Measurements from ENCODE around the gene ZDHHC12. TPM values are rescaled to one million over a fixed set of nuclear protein-coding genes. Genes with fewer than 3 reads are reported as not detected.

Gene ZDHHC12
- total and polyA plus RNA-seq, 3 donors from 2014 or later, result 36.4 to 57.5 (median 39.3) TPM

DNA sequence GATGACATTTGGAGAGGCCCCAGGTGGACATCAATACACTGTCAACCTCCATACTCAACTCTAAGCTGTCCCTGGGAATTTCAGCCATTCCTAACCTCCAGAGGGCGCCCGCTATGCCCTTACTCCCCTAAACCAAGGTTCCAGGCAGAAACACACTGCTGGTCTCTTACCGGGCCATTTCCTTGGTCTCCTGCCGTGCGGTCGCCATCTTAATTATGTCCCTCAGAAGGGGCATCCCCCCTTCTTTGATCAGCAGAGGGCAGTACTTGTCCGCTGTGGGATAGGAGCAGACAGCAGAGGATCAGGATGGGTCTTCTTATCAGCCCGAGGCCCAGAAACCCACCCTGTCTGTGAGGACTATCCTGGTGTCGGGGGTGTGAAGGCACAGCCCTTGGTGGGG is 9.3 kb upstream of the ZDHHC12 start:
- intact Hi-C loops (cut with DNase I; ENCODE audit: low total_unique reads), result no loop called here
- Histone ChIP-seq H3K27ac (no peak overlapping the region), H3K4me3 (no peak overlapping the region), H3K27me3 (no peaks in the 10 kb centered on the region), H3K36me3 (ENCODE audit: low read depth, missing control alignments) (no peaks in the 10 kb centered on the region), H3K9me3 (no peaks in the 10 kb centered on the region), H3K4me1 (no peaks in the 10 kb centered on the region)
- TF ChIP-seq, protein P1, sequence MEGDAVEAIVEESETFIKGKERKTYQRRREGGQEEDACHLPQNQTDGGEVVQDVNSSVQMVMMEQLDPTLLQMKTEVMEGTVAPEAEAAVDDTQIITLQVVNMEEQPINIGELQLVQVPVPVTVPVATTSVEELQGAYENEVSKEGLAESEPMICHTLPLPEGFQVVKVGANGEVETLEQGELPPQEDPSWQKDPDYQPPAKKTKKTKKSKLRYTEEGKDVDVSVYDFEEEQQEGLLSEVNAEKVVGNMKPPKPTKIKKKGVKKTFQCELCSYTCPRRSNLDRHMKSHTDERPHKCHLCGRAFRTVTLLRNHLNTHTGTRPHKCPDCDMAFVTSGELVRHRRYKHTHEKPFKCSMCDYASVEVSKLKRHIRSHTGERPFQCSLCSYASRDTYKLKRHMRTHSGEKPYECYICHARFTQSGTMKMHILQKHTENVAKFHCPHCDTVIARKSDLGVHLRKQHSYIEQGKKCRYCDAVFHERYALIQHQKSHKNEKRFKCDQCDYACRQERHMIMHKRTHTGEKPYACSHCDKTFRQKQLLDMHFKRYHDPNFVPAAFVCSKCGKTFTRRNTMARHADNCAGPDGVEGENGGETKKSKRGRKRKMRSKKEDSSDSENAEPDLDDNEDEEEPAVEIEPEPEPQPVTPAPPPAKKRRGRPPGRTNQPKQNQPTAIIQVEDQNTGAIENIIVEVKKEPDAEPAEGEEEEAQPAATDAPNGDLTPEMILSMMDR (IDR thresholded peaks at IDR 0.05), result peak in 2 of 3 experiments; percentile 29 to 60
- no peak for TF ChIP-seq POLR2A (IDR thresholded peaks at IDR 0.05)
- 46 to 52% methylated on average over 7 to 9 of the region's 9 CpGs for WGBS, 2 donors
- peak; percentile 87 for DNase-seq

- no peak overlapping the region for H3K4me3 ChIP-seq
- H3K36me3 ChIP-seq (ENCODE audit: low read depth, missing control alignments), result no peaks in the 10 kb centered on the region
- H3K9me3 ChIP-seq, result no peaks in the 10 kb centered on the region
- H3K4me1 ChIP-seq, result no peaks in the 10 kb centered on the region
- no peak for DNase-seq
- 85 to 88% methylated on average over 13 of the region's 13 CpGs for WGBS, 2 donors
- no peak overlapping the region for H3K27ac ChIP-seq
- H3K27me3 ChIP-seq, result no peaks in the 10 kb centered on the region
- no peak for TF ChIP-seq POLR2A (IDR thresholded peaks at IDR 0.05)
- TF ChIP-seq, protein P1 (IDR thresholded peaks at IDR 0.05), result no peak
- intact Hi-C loops (cut with DNase I; ENCODE audit: low total_unique reads), result no loop called here
Observed at GRCh38 chr9:128732576-128732975, 8.6 kb upstream of the ZDHHC12 start.

GRCh38 chr9:128731691-128732090 is 7.8 kb upstream of the ZDHHC12 start:
- H3K27me3 ChIP-seq, result no peaks in the 10 kb centered on the region
- H3K4me3 ChIP-seq, result no peak overlapping the region
- 78 to 80% methylated on average over 6 to 9 of the region's 9 CpGs for WGBS, 2 donors
- no peak overlapping the region for H3K27ac ChIP-seq
- TF ChIP-seq, protein P1 (IDR thresholded peaks at IDR 0.05), result no peak
- no peak for TF ChIP-seq POLR2A (IDR thresholded peaks at IDR 0.05)
- intact Hi-C loops (cut with DNase I; ENCODE audit: low total_unique reads), result no loop called here
- no peaks in the 10 kb centered on the region for H3K36me3 ChIP-seq (ENCODE audit: low read depth, missing control alignments)
- no peaks in the 10 kb centered on the region for H3K9me3 ChIP-seq
- no peak for DNase-seq
- no peaks in the 10 kb centered on the region for H3K4me1 ChIP-seq

DNA sequence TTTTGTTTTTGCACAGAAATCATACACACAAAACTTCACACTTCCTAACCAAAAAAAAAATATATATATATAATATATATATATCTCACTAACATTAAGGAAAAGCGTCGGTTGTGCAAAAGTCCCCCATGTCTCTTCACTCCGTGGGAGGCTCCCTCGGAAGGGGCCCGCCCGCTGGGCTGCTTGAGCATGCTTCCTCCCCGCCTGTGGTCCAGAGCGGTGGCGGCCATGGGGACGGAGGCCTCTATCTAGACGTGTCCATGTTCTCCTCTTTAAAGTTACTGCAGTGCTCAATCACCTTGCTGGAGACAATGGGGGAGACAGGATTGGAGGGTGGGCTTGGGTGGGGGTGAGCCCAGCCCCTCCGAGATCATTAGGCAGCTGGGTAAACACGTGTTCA is 7.2 kb upstream of the ZDHHC12 start:
- no peak for DNase-seq
- H3K9me3 ChIP-seq, result no peaks in the 10 kb centered on the region
- H3K36me3 ChIP-seq (ENCODE audit: low read depth, missing control alignments), result no peaks in the 10 kb centered on the region
- TF ChIP-seq, protein P1 (IDR thresholded peaks at IDR 0.05), result no peak
- no peak for TF ChIP-seq POLR2A (IDR thresholded peaks at IDR 0.05)
- no peak overlapping the region for H3K4me3 ChIP-seq
- no peaks in the 10 kb centered on the region for H3K27me3 ChIP-seq
- 79 to 86% methylated on average over 13 of the region's 13 CpGs for WGBS, 2 donors
- H3K4me1 ChIP-seq, result no peaks in the 10 kb centered on the region
- no peak overlapping the region for H3K27ac ChIP-seq
- intact Hi-C loops (cut with DNase I; ENCODE audit: low total_unique reads), result no loop called here

DNA sequence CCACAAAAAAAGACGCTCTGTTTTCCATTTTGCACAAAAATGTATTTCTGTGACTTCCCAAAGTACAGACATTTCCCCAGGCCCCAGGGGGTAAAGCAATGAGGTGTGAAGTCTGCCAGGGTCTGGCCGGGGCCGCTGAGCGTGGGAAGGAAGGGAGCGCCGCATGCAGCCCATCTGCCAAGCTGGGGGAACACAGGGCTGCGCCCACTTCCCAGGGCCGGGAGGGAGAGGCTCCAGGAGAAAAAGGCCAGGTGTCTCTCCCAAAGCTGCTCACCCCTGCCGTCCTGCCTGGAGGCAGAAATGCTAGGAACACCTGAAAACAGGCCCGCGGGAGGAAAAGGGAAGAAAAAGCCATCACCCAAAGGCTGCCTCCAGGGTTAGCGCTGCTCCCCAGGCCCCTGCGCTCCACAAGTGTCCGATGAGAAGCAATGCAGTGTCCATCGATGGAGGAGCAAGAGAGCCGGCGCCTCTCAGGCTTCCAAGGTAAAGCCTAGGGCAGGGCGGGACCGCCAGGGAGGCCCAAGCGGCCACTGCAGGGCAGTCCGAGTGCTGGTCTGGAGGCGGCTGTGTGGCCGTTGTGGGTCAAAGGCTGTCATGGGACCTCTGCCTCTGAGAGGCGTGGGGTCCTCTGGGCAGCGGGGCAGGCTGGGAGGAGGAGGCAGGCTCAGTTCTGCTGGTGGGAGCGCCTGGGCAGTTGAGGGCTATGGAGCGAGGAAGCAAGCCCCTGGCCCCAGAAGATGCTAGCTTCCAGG is 6.0 kb upstream of the ZDHHC12 start:
- Histone ChIP-seq H3K4me3 (no peak overlapping the region), H3K9me3 (no peaks in the 10 kb centered on the region), H3K27ac (no peak overlapping the region), H3K4me1 (peaks cover 3% of the 10 kb centered on the region), H3K36me3 (ENCODE audit: low read depth, missing control alignments) (no peaks in the 10 kb centered on the region), H3K27me3 (no peaks in the 10 kb centered on the region)
- TF ChIP-seq, protein P1 (IDR thresholded peaks at IDR 0.05), result no peak
- TF ChIP-seq POLR2A (IDR thresholded peaks at IDR 0.05), result no peak
- intact Hi-C loops (cut with DNase I; ENCODE audit: low total_unique reads), result no loop called here
- 89% methylated on average over 23 to 27 of the region's 27 CpGs for WGBS, 2 donors
- DNase-seq, result no peak

All from testis (tissue), 3 donors.